Ishikawa (cell line): ENCODE results near the gene NFYC.

ENCODE experiments used
- CEBPB ChIP-seq: IDR thresholded peaks from 2 replicates; pipeline ENCODE4 v1.6.1; 2012
- CREB1 ChIP-seq: IDR thresholded peaks from 2 replicates; pipeline ENCODE4 v1.6.1; 2012; ENCODE audit warnings: low read depth
- EGR1 ChIP-seq: IDR thresholded peaks from 2 replicates; pipeline ENCODE4 v1.6.1; 2012
- EP300 ChIP-seq: IDR thresholded peaks from 2 replicates; pipeline ENCODE4 v1.6.1; 2012; ENCODE audit warnings: borderline replicate concordance
- FOXM1 ChIP-seq: IDR thresholded peaks from 2 replicates; pipeline ENCODE4 v1.6.1; 2012; ENCODE audit warnings: low read depth, borderline replicate concordance
- NFIC ChIP-seq: IDR thresholded peaks from 2 replicates; pipeline ENCODE4 v1.6.1; 2012
- RAD21 ChIP-seq: IDR thresholded peaks from 2 replicates; pipeline ENCODE4 v1.6.1; 2012; ENCODE audit warnings: low read depth
- TAF1 ChIP-seq: IDR thresholded peaks from 2 replicates; pipeline ENCODE4 v1.6.1; 2012; ENCODE audit warnings: low read depth, mild to moderate bottlenecking
- TCF12 ChIP-seq: IDR thresholded peaks from 2 replicates; pipeline ENCODE4 v1.6.1; 2012; ENCODE audit warnings: low read depth
- TEAD4 ChIP-seq: IDR thresholded peaks from 2 replicates; pipeline ENCODE4 v1.6.1; 2012
- YY1 ChIP-seq: IDR thresholded peaks from 2 replicates; pipeline ENCODE4 v1.6.1; 2012; ENCODE audit warnings: low read depth
- ZBTB7A ChIP-seq: IDR thresholded peaks from 2 replicates; pipeline ENCODE4 v1.6.1; 2012; ENCODE audit warnings: low read depth
- TF ChIP-seq, protein P1 (sequence below): IDR thresholded peaks from 2 replicates; pipeline ENCODE4 v1.6.1; 2012
- TF ChIP-seq, protein P2 (sequence below): IDR thresholded peaks from 2 replicates; pipeline ENCODE4 v1.6.1; 2012
- TF ChIP-seq, protein P3 (sequence below): IDR thresholded peaks from 2 replicates; pipeline ENCODE4 v1.6.1; 2012; ENCODE audit warnings: low read depth, mild to moderate bottlenecking

Gene NFYC

DNA sequence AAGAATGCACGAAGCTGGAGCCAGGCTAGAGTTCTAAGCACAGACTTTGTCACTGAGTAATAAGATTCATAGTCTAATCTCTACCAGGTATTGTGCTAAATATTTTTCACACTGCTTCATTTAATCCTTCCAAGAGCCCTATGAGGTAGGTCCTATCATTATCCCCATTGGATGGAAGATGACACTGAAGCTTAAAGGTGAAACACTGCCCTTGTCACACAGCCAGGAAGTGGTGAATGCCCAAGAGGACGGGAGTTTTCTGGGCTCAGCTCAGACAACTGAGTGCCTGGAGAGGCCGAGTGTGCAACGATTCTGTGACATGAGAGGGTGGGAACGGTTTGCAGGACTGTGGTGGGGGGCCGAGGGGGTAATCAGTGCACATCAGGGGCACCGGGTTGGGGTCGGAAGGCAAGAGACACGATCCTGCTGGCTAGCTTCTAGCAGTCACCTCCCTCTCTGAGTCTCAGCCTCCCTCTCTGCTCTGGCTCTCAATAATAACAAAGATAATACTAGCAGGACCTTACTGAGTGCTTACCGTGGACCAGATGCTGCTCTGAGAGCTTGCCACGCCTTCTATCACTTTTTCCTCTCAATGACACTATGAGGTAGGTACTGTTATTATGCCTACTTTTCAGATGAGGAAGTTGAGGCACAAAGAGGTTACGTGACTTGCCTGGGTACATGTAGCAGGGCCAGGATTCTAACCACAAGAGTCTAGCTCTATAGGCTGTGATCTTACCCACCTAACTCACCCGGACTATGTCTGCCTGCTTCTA, 104.5 kb downstream of the NFYC start:
- no peak for TF ChIP-seq CREB1
- TF ChIP-seq FOXM1, result no peak
- TF ChIP-seq, protein P1, sequence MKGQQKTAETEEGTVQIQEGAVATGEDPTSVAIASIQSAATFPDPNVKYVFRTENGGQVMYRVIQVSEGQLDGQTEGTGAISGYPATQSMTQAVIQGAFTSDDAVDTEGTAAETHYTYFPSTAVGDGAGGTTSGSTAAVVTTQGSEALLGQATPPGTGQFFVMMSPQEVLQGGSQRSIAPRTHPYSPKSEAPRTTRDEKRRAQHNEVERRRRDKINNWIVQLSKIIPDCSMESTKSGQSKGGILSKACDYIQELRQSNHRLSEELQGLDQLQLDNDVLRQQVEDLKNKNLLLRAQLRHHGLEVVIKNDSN, result no peak
- TF ChIP-seq, protein P2, sequence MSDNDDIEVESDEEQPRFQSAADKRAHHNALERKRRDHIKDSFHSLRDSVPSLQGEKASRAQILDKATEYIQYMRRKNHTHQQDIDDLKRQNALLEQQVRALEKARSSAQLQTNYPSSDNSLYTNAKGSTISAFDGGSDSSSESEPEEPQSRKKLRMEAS, result no peak
- TF ChIP-seq, protein P3, sequence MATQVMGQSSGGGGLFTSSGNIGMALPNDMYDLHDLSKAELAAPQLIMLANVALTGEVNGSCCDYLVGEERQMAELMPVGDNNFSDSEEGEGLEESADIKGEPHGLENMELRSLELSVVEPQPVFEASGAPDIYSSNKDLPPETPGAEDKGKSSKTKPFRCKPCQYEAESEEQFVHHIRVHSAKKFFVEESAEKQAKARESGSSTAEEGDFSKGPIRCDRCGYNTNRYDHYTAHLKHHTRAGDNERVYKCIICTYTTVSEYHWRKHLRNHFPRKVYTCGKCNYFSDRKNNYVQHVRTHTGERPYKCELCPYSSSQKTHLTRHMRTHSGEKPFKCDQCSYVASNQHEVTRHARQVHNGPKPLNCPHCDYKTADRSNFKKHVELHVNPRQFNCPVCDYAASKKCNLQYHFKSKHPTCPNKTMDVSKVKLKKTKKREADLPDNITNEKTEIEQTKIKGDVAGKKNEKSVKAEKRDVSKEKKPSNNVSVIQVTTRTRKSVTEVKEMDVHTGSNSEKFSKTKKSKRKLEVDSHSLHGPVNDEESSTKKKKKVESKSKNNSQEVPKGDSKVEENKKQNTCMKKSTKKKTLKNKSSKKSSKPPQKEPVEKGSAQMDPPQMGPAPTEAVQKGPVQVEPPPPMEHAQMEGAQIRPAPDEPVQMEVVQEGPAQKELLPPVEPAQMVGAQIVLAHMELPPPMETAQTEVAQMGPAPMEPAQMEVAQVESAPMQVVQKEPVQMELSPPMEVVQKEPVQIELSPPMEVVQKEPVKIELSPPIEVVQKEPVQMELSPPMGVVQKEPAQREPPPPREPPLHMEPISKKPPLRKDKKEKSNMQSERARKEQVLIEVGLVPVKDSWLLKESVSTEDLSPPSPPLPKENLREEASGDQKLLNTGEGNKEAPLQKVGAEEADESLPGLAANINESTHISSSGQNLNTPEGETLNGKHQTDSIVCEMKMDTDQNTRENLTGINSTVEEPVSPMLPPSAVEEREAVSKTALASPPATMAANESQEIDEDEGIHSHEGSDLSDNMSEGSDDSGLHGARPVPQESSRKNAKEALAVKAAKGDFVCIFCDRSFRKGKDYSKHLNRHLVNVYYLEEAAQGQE, result no peak
- no peak for TF ChIP-seq EP300

DNA sequence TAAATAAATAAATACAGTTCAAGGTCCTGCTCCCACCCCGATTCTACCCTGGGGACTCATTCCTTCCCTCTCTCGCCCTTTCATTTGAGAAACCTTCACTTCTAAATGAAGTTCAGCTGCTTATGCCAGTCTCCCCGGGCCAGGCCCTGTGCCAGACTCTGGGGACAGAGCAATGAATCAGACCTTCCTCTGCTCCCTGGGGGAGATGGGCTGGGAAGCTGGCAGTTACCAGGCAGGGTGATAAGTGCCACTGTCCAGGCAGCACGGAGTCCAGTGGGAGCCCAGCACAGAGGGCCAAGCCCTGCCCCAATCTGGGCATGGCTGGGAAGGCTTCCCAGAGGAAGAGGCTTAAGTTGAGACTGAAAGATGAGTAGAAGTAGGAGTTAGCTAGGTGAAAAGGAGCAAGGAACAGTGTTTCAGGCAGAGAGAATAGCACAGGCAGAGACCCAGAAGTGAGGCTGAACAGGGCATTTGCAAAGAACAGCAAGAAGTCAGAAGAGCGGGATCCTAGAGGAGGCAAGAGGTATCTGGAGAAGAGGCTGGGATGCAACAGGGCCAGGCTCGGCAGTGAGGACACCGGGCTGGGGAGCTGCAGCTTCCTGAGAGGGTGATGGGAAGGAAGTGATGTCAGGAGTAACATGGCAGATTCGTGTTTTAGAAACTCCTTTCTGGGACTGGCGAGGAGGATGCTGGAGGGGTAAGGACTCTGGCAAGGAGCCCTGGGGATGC, 105.6 kb downstream of the NFYC start:
- TF ChIP-seq CREB1 (no peak), CEBPB (no peak), RAD21 (no peak), YY1 (no peak), TEAD4 (no peak), TAF1 (no peak), ZBTB7A (no peak), EGR1 (no peak), TCF12 (no peak), EP300 (no peak), NFIC (no peak), FOXM1 (no peak)
- TF ChIP-seq, protein P1, result no peak
- TF ChIP-seq, protein P3, result no peak
- TF ChIP-seq, protein P2, result no peak

DNA sequence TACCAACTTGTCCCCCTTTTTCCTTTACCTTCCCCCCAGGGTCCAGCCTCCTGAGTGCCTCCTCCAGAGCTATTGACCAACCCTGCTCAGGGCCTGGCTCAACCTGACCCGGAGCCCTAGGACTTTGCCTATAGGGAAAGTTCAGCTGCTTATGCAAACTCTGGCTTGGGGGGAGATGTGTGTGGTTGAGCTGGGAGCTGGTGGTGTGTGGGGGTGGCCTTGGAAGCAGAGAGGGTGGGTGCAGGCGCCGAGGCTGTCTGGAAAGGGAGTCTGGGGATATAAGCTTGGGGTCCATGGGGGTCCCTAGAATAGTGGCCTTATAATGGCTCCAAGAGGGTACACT, 106.1 kb downstream of the NFYC start:
- TF ChIP-seq TEAD4, result no peak
- TF ChIP-seq EP300, result no peak
- no peak for TF ChIP-seq YY1
- TF ChIP-seq FOXM1, result no peak
- TF ChIP-seq NFIC, result no peak

DNA sequence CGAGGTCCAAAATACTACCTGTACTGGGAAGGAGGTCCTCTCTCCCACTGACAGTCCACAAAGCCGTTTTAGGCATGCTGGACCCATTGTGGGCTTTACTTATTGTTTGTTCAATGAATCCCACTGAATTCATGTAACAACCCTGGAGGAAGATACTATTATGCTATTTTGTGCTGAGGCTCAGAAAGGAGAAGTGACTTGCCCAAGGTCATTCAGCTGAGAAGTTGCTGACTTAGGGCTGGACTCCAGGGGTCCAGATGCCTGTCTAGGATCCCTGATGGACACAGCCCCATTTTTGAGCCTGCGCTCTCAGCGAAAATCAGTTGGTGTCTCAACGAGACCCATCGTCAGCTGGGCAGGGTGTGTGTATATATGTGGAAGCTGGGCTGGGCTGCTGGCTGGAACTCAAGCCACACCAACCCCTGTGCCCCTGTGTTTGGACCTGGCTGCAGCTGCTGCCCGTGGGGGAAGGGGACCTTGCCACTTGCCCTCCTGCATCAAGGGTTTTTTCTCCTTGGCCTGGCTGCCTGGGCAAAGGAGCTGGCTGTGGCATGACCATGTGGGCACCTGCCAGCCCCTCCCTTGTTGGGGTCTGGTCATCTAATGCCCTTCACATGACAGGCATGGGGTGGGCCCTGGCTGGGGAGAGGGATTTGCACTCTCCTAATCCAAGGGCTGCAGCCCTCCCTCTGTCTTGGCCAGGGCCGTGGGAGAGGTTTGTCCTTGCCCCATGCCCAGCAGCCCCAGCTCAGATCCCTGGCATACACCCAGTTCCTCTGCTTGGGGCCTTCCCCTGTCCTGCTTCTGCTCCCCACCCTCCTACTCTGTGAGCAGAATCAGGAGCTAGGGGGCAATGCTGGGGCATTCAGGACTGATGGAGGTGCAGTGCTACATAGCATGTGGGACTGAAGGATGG, 107.1 kb downstream of the NFYC start:
- TF ChIP-seq FOXM1 (no peak), RAD21 (no peak), EGR1 (no peak), YY1 (no peak), EP300 (no peak), TEAD4 (no peak), CEBPB (no peak), TAF1 (no peak), ZBTB7A (no peak), NFIC (no peak), TCF12 (no peak), CREB1 (no peak)
- TF ChIP-seq, protein P3, result no peak
- TF ChIP-seq, protein P1, result no peak
- TF ChIP-seq, protein P2, result no peak
